HuH-7.5 (cell line): Measurements from ENCODE around the gene RFC5.
"Not testable (repeated sequence)": the region's sequence is repeated elsewhere in the genome, so short reads cannot be mapped to it uniquely, and the experiment has no call there.

ENCODE experiments used
- DNase-seq: peaks from one replicate; pipeline ENCODE4 v3.0.0; 2011; ENCODE audit warnings: low spot score

RFC5 gene

GRCh38 chr12:118052324-118053070 lies 36.0 kb downstream of the RFC5 start:
- DNase-seq, result peak; percentile 74

DNA sequence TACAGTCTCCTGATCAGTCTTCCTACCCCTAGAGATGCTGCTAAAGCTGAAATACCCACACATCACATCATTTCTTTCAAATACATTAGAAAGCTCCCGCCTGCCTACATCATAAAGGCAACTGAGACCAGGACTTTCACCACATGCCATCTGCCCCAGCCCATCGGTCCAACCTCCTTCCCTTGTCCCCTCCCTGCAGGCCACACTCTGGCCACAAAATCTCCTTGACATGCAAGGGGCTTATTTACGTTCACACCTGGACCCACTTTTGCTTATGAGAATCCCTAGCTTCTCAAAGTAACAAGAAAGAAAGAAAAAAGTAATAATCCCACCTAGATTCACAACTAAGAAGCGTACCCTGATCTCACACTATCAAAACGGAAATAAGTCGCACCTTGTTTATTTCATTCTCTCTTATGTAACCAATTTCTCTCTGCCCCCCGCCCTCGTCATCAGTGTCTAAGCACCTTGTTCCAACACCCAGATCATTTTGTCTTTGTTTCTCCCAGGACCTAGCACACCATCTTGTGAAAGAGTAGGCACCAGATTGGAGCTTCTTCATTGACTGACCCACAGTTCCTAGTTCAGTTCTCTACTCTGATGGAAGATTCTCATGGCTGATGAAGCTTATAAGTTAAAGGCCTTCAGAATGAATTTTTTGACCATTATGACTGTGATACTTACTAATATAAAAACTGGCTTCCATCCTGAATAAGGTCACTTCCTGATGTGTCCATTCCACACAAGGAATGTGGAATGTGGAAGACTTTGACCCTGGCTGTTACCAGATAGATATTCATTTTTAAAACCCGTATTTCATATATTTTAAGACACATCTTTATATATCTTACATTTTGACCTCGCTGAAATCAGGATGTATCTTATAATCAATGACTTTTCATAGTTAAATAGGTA lies 36.8 kb downstream of the RFC5 start:
- no peak for DNase-seq

GRCh38 chr12:118055144-118055557 lies 38.6 kb downstream of the RFC5 start:
- DNase-seq, result no peak

DNA sequence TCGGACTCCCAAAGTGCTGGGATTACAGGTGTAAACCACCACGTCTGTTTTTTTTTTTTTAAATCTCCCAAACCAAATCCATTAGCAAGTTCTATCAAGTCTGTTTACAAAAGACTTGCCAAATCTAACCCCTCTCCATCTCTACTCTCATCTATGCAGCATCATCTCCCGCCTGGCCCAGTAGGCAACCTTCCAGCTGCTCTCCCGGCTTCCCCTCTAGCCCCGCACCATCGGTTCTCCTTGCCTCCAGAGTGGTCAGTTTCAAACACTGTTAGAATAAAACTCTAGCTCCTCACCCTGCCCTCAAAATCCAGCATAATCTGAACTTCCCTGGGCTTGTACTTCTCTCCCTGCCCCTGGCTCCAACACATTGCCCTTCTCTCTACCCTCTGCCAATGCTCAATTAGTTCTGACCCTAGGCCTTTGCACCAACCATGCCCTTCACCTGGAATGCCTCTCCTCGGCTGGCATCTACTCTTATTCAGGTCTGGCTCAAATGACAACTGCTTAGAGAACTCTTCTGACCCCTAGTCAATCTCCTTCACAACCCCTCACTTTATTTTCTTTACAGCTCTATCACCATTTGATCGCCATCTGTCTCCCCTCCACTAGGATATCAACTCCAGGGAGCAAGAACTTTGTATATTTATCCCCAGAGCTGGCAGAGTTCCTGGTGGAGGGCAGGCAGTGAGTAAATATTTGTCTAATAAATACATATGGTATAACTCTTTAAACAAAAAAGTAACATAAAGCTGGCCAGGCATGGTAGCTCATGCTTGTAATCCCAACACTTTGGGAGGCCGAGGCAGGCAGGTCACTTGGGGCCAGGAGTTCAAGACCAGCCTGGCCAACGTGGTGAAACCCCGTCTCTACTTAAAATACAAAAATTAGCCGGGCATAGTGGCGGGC lies 39.6 kb downstream of the RFC5 start:
- DNase-seq, result no peak

DNA sequence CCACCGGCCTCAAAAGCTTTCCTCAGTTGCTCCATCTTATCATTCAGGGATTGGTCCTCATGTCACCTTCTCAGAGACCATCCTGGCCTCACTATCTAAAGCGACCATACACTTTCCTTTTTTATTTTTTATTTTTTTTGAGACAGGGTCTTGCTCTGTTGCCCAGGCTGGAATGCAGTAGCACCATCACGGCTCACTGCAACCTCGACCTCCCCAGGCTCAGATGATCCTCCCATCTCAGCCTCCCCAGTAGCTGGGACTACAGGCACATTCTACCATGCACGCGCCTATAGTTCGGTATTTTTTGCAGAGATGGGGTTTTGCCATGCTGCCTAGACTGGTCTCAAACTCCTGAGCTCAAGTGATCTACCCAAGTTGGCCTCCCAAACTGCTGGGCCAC lies 41.7 kb downstream of the RFC5 start:
- no peak for DNase-seq

DNA sequence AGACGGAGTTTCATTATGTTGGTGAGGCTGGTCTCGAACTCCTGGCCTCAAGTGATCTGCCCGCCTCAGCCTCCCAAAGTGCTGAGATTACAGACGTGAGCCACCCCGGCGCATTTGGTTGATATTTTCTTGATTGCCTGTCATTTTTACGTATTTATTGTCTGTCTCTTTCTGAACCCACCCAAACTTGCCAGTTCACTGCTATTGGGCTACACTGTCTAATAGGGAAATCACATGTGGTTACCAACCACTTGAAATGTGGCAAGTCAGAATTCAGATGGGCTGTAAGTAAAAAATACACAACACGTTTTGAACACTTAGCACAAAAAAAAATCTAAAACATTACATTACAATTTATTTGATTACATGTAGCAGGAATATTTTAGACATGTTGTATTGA lies 42.4 kb downstream of the RFC5 start:
- DNase-seq, result no peak

DNA sequence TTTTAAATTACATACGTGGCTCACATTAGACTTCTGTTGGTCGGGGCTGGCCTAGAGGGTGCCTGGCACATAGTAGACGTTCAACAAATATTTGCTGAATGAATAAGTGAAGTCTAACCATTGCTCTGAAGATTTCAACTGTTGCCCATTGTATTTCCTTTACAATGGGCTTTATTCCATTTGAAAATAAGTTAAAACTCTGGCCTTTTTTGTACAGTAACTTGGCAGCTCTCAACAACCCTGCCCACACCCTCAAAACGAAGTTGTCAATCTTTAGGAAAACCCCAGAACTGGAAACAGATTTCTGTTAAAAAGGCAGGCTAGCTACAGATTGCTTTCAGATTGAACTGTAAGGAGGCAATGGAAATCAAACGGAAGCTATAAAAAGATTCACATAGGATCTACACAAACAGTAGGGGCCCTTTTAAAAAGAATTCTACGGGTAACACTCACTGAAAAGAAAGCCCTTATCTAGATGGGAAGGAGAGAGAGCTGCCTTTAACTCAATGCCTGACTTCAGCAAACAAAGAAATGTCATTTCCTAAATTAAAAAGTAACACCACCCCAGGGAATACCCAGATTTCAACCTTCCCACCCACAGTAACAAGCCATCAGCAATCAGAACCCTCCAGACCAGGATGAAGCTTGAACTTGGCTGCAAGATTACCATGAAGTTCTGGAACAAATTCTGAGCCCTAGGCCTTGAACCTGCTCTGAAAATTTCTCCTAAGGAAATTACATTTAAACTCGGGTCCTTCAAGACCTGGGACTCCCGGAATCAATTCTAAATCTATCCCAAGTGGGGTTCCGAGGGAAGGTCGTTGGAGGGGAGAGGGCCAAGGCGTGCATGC lies 43.1 kb downstream of the RFC5 start:
- DNase-seq, result no peak

DNA sequence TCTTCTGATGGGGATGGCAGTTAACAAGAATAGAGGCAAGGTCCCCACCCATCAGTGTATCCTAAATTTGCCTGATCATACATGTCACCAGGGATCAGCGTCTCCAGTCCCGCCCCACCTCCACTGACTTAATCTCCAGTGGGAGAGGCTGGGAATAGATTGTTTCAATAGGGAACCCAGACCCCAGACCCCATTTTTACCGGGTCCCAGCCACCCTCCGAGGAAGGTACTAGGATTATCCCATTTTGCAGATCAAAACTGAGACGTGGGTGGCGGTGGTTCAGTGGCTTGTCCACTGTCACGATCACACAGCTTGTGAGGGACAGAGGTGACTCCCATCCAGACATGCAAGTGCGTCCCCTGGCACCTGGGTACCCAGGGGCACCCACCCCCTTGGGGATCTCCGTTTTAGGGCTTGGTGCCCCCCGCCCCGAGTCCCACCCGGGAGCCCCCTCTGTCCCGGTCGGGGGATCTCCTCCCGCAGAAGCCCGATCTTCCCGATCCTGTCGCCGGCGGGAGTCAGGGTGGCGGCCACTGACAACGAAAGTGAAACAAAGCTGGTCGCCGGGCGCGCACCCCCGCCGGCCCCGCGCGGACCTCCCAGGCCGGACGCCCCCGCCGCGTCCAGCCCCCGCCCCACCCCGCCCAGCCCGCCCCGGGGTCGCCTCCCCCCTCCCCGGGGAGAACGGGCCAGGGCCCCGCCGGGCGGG lies 44.0 kb downstream of the RFC5 start:
- no peak for DNase-seq

DNA sequence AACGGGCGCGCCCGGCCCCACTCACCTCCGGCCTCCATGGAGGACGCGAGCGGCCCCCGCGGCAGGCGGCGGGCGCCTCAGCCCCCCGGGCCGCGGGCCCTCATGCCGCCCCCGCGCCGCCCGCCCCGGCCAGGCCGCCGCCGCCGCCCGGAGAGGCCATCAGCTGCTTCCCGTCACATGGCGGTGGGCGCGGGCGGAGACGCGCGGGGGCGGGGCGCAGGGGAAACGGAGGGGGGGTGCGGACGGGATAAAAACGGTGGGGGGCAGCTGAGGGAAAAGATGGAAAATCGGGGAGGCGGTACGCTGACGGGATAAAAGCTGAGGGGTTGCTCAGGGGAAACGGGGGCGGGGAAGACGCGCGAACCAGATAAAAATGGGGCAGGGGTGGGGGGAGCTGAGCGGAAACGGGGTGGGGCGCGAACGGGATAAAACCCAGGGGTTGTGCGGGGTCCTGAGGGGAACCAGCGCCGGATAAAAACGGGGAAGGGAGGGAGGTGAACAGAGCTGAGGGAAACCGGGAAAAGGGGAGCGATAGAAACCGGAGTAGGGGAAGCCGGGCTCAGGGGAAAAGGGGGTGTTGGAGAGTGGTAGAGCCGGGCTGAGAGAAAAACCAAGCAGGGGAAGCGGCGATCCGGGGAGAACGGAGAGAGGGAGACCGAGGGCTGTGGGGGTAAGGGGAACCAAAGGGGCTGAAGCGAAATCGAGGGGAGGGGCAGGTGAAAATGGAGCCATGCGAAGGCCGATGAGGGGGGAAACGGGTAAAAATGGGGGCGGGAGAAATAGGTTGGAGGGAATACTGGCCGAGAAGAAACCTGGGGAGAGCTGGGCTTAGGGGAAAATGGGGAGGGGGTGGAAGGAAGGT lies 44.7 kb downstream of the RFC5 start, which contains the start of gene WSB2:
Gene WSB2 (minus strand): TSS at position 169 of the 862 bp plus-strand sequence. CDS start 131 bp downstream, at position 38.
- DNase-seq, result peak; percentile 31

DNA sequence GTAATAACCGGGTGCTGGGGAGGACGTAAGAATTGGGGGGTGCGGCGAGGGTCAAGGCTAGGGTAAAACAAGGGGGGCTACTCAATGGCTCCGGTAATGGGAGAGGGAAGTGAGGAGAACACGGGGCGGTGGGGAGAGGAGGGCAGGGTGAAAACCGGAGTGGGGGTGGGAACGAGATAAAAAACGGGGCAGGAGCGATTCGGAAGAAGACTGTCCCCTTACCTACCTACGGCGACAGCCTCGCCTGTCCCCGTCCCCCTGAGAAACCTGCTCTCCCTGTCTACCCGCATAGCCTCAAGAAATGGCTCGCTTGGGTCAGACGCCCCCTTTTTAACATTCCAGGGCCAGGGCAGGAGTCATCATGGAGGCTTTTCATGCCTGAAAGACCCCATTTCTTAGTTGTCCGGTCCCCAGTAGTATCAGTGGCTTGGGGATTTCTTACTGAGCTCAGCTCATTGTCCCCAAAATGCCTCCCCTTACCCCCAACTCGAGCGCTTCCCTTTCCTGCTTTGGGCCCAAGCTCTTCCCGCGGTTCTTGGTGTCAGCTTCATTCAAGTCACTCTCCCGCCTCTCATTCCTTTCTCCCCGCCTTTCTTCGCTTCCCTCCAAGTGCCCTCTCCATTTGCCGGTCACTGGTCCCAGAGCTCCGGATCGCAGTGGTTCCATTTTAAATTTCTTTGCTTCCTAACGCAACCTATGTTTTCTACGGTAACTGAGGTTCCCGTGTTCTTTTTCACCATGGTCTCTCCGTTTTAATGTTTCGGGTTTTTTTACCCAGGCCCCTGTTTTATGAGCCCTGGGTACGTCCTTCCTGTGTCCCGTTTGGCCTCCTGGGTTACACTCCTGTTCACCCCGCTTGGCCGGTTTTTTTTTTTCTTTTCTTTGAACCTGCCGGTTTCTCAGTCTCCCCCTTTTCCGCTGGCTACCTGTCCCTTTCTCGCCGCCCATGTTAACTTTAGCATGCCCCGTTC lies 45.7 kb downstream of the RFC5 start:
- DNase-seq, result peak; percentile 59

GRCh38 chr12:118063576-118064391 lies 47.3 kb downstream of the RFC5 start:
- DNase-seq, result no peak

DNA sequence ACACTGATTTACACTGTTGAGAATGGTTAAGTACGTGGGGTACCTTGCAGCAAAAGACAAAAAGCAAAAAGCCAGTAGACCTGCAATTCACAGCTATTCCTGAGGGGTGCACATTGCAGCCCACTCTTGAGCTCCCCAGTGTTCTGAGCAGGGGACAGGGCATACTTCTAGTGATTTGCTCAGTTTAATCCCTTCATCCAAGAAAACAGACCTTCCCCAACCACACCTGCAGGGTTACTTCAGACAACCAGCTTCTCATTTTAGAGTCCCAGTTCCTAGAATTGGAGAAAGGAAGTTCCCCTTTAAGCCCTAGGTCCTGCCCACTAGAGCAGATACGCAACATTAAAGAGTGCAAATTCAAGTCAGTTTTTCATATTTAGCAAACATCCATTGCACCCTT lies 48.1 kb downstream of the RFC5 start:
- no peak for DNase-seq

- no peak for DNase-seq
Measured at GRCh38 chr12:118065380-118065779, 48.9 kb downstream of the RFC5 start.

DNA sequence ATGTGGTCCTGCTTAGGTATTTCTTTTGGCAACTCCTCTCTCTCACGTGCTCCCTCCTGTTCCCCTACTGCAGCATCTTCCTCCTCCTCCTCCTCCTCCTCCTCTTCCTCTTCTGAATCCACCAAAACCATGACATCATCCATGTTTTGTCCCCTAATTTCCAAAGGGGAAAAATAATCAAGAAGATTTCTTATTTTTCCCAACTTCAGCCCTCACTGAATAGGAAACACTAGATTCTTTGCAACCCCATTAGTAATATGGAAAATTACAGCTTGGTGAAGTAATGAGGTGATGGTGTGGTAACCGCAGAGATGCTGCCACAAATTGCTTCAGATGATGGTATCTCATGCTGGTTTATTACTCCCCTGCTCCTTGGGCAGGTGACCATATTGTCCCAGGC lies 51.9 kb downstream of the RFC5 start:
- no peak for DNase-seq

GRCh38 chr12:118070650-118071049 lies 54.1 kb downstream of the RFC5 start:
- no peak for DNase-seq

DNA sequence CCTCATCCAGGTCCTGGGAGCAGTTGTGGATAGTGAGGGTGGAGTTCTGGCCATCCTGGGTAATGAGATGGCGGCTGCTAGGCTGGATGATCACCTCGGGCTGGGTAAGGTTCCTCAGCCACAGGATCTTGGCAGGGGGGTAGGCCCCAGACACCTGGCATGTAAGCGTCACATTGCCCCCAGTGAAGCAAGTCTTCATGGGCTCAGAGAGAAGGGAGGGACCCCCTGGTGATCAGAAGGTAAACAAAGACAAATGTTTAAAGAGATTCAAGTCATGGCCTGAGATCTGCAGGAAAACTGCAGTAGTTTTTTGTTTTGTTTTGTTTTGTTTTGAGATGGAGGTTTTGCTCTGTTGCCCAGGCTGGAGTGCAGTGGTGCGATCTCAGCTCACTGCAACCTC lies 57.3 kb downstream of the RFC5 start:
- no peak for DNase-seq

DNA sequence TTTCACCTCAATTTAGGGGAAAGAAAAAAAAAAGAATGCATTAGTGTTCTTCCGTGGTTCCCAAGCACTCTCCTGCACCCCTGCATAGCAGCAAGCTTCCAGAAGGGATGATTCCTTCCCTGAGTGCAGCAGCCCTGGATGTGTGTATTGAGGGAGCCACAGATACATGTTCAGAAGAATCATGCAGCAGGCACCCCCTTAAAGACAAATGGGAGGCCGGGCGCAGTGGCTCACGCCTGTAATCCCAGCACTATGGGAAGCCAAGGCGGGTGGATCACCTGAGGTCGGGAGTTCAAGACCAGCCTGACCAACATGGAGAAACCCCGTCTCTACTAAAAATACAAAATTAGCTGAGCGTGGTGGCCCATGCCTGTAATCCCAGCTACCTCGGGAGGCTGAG lies 65.0 kb downstream of the RFC5 start:
- DNase-seq, result not testable (repeated sequence)
